Fibroblast of skin of abdomen (primary cell): ENCODE data around the gene TMPRSS7.
"Not testable (repeated sequence)": the region's sequence is repeated elsewhere in the genome, so short reads cannot be mapped to it uniquely, and the experiment has no call there.

Experiments used
- DNase-seq: peaks from one replicate; pipeline ENCODE4 v3.0.0-alpha.2; 2013

Gene TMPRSS7

GRCh38 chr3:112012205-112012992 is 22.1 kb upstream of the TMPRSS7 start:
- peak; percentile 22 for DNase-seq

- DNase-seq, result peak; percentile 71
Observed at GRCh38 chr3:112013058-112013783, 21.3 kb upstream of the TMPRSS7 start.

GRCh38 chr3:112013784-112014143 is 20.8 kb upstream of the TMPRSS7 start:
- no peak for DNase-seq

- DNase-seq, result no peak
Observed at GRCh38 chr3:112017091-112017490, 17.4 kb upstream of the TMPRSS7 start.

- DNase-seq, result no peak
Observed at GRCh38 chr3:112018712-112019111, 15.8 kb upstream of the TMPRSS7 start.

- DNase-seq, result no peak
Observed at GRCh38 chr3:112019716-112020115, 14.8 kb upstream of the TMPRSS7 start.

- no peak for DNase-seq
Observed at GRCh38 chr3:112020674-112021085, 13.9 kb upstream of the TMPRSS7 start.

- no peak for DNase-seq
Observed at GRCh38 chr3:112027142-112027541, 7.4 kb upstream of the TMPRSS7 start.

GRCh38 chr3:112027826-112028225 is 6.7 kb upstream of the TMPRSS7 start:
- DNase-seq, result no peak

- no peak for DNase-seq
Observed at GRCh38 chr3:112030901-112031300, 3.6 kb upstream of the TMPRSS7 start.

GRCh38 chr3:112032098-112032731 is 2.3 kb upstream of the TMPRSS7 start:
- no peak for DNase-seq

GRCh38 chr3:112035241-112035640 is 705 bp downstream of the TMPRSS7 start:
- no peak for DNase-seq

GRCh38 chr3:112037194-112037593 is 2.7 kb downstream of the TMPRSS7 start:
- not testable (repeated sequence) for DNase-seq

- DNase-seq, result peak; percentile 7
Observed at GRCh38 chr3:112038863-112039262, 4.3 kb downstream of the TMPRSS7 start.

- DNase-seq, result no peak
Observed at GRCh38 chr3:112041321-112041720, 6.8 kb downstream of the TMPRSS7 start.

GRCh38 chr3:112042842-112043280 is 8.3 kb downstream of the TMPRSS7 start:
- DNase-seq, result no peak

GRCh38 chr3:112043621-112044201 is 9.2 kb downstream of the TMPRSS7 start:
- peak; percentile 76 for DNase-seq

- peak; percentile 29 for DNase-seq
Observed at GRCh38 chr3:112046599-112046998, 12.1 kb downstream of the TMPRSS7 start.

- no peak for DNase-seq
Observed at GRCh38 chr3:112047264-112047663, 12.7 kb downstream of the TMPRSS7 start.

GRCh38 chr3:112048911-112049310 is 14.4 kb downstream of the TMPRSS7 start:
- DNase-seq, result no peak

- no peak for DNase-seq
Observed at GRCh38 chr3:112053229-112053628, 18.7 kb downstream of the TMPRSS7 start.

- peak; percentile 83 for DNase-seq
Observed at GRCh38 chr3:112056451-112056929, 22.0 kb downstream of the TMPRSS7 start.

GRCh38 chr3:112059497-112059896 is 25.0 kb downstream of the TMPRSS7 start:
- no peak for DNase-seq
